Gastrocnemius medialis (tissue), 4 donors: ENCODE results near the gene ZSCAN25. TPM values are rescaled to one million over a fixed set of nuclear protein-coding genes. Genes with fewer than 3 reads are reported as not detected.
"Not testable (repeated sequence)": the region's sequence is repeated elsewhere in the genome, so short reads cannot be mapped to it uniquely, and the experiment has no call there.

Experiments
- ATAC-seq, 2 donors: fragments of 150-250 bp; one replicate each; pipeline ENCODE4 v1.9.1; 2016
- DNase-seq, 2 donors: peaks; one replicate each; pipeline ENCODE4 v3.0.0-alpha.2; 2019
- H3K27ac ChIP-seq, 4 donors: fragments of 200-600 bp; sonication (generic); 1 replicate in 1 of 4; 2 replicates in 3 of 4; pipeline ENCODE4 v1.5.1; 2016 to 2018; ENCODE audit warnings: mild to moderate bottlenecking in 2 of 4, moderate library complexity in 1 of 4
- H3K27me3 ChIP-seq, 3 donors: fragments of 200-600 bp; sonication (generic) in 2 of 3; 1 replicate in 1 of 3; 2 replicates in 2 of 3; pipeline versions ENCODE4 v1.5.1 to v1.6.0; 2016 to 2019; ENCODE audit warnings: mild to moderate bottlenecking in 1 of 3, moderate library complexity in 1 of 3
- H3K36me3 ChIP-seq, 2 donors: fragments of 200-600 bp; sonication (generic) in 1 of 2; one replicate each; pipeline ENCODE4 v1.5.1; 2017 to 2018
- H3K4me1 ChIP-seq, 2 donors: fragments of 200-600 bp; sonication (generic) in 1 of 2; one replicate each; pipeline ENCODE4 v1.5.1; 2016 to 2017; ENCODE audit warnings: mild to moderate bottlenecking in 2 of 2
- H3K4me3 ChIP-seq, 4 donors: fragments of 200-600 bp; sonication (generic) in 3 of 4; 1 replicate in 1 of 4; 2 replicates in 3 of 4; pipeline ENCODE4 v1.5.1; 2016 to 2019; ENCODE audit warnings: mild to moderate bottlenecking in 2 of 4
- H3K9me3 ChIP-seq, 3 donors: fragments of 200-600 bp; sonication (generic) in 2 of 3; 1 replicate in 1 of 3; 2 replicates in 2 of 3; pipeline ENCODE4 v1.5.1; 2016 to 2019
- POLR2A ChIP-seq, 2 donors: fragments of 450-650 bp; IDR thresholded peaks; one replicate each; pipeline ENCODE4 v1.6.1; 2017; ENCODE audit warnings: antibody characterized with exemption in 2 of 2, mild to moderate bottlenecking in 2 of 2, moderate library complexity in 2 of 2
- in situ Hi-C, 4 donors: fragments of 200-750 bp; cut with MboI; loops; one replicate each; pipeline versions ENCODE4 v1.15.0 to v1.8.0; 2017; ENCODE audit warnings: low sequenced_read_pairs in 4 of 4
- intact Hi-C: fragments of 100-400 bp; cut with DNase I; formaldehyde crosslinking; loops from one replicate; pipeline ENCODE4 v1.15.1; 2023; ENCODE audit warnings: low total_unique reads
- total RNA-seq, 4 donors: library from RNA; depleted of rRNA; stranded (reverse); fragments of >200 nt; gene quantifications; one replicate each; pipeline versions ENCODE4 v1.1.0 to v1.2.3, GENCODE V29; 2016
- TF ChIP-seq, protein P1 (sequence below), 5 experiments: fragments of 450-650 bp in 3 of 5; fragments of 200-600 bp in 2 of 5; sonication (generic) in 2 of 5; IDR thresholded peaks in 4 of 5; conservative IDR thresholded peaks in 1 of 5; 1 replicate in 4 of 5; 2 replicates in 1 of 5; pipeline ENCODE4 v1.5.1; 2016 to 2019; ENCODE audit warnings: antibody characterized with exemption in 5 of 5, mild to moderate bottlenecking in 3 of 5, moderate library complexity in 3 of 5

The ZSCAN25 gene
- 1 to 10 TPM; 6.0 to 7.9 (median 7.2) TPM for total RNA-seq

DNA sequence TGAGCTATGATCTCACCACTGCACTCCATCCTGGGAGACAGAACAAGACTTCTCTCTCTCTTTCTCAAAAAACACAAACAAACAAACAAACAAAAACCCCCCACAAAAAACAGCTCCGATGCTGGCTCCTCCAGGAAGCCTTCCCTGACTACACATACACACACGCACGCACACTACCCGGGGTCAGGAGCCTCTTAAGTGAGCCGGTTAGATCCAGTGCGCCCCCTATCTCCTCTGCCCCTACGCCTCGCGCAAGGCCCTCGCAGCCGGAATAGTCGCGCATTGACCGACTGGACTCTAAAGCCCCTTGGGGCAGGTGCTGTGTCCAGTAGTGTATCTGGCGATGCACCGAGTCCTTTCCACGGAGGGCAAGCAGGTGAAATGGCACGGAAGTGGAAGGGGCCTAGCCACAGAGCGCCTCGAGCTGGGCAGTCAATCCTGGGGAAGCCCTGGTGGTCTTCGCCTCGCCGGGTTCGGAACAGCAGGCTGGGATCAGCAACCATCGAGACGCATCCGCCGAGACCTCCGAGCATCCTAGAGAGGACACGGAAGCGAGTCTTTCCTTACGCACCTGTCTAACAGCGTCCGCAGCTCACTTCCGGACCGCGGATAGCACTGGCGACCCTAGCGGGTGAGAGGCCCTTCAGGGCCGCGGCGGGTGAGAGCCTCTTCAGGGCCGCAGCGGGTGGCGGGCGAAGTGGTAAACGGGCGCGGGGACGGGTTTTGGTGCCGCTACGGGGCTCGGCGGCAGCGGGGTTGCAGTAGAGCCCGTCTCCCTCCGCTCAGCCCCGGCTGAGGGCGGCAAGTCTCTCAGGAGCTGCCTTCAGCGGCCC lies at the start of gene ZSCAN25:
Gene ZSCAN25 (plus strand): TSS at position 588 of the 833 bp plus-strand sequence. CDS start 2,661 bp downstream, outside the sequence.
- Histone ChIP-seq H3K4me1 (peaks cover 12 to 16% of the 10 kb centered on the region in 2 donors), H3K4me3 (peak within 1 kb of the TSS; percentile 97 to 99 (median 98))
- in situ Hi-C loops, result no loop called here

DNA sequence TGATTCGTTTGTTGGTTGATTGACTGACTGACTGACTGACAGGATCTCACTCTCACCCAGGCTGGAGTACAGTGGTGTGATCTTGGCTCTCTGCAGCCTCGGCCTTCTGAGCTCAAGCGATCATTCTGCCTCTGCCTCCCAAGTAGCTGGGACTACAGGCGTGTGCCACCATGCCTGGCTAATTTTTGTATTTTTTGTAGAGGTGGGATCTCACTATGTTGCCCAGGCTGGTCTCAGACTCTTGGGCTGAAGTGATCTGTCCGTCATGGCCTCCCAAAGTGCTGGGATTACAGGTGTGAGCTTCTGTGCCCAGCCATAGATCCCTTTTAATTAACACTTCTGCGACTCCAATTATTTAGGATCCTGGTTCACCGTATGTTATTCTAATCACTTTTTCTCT lies 48.0 kb upstream of the ZSCAN25 start:
- intact Hi-C loops, H3K4me1 ChIP-seq, H3K4me3 ChIP-seq, in situ Hi-C loops, DNase-seq, ATAC-seq, H3K27ac ChIP-seq, H3K9me3 ChIP-seq, H3K27me3 ChIP-seq: not testable (repeated sequence)
- H3K36me3 ChIP-seq, result peaks cover 0 to 61% of the 10 kb centered on the region in 2 donors

More for the DNA sequence above, at the start of gene ZSCAN25:
- peak within 1 kb of the TSS; percentile 87 to 93 (median 91) for H3K27ac ChIP-seq
- H3K36me3 ChIP-seq, result peaks cover 0 to 32% of the 10 kb centered on the region in 2 donors
- intact Hi-C loops, result loop anchor here (1.0 to 2.0 kb wide), 5 partner anchors 58 to 474 kb away; partner anchors contain the start of genes TRIM4, ZKSCAN5, ZNF655 and ZNF789
- TF ChIP-seq, protein P1, sequence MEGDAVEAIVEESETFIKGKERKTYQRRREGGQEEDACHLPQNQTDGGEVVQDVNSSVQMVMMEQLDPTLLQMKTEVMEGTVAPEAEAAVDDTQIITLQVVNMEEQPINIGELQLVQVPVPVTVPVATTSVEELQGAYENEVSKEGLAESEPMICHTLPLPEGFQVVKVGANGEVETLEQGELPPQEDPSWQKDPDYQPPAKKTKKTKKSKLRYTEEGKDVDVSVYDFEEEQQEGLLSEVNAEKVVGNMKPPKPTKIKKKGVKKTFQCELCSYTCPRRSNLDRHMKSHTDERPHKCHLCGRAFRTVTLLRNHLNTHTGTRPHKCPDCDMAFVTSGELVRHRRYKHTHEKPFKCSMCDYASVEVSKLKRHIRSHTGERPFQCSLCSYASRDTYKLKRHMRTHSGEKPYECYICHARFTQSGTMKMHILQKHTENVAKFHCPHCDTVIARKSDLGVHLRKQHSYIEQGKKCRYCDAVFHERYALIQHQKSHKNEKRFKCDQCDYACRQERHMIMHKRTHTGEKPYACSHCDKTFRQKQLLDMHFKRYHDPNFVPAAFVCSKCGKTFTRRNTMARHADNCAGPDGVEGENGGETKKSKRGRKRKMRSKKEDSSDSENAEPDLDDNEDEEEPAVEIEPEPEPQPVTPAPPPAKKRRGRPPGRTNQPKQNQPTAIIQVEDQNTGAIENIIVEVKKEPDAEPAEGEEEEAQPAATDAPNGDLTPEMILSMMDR (IDR thresholded peaks at IDR 0.05 in 4 of 5, conservative IDR thresholded peaks at IDR 0.05 in 1 of 5), result peak in 2 of 5 experiments; percentile 18 to 50
- TF ChIP-seq POLR2A (IDR thresholded peaks at IDR 0.05), result peak; percentile 36 to 66
- DNase-seq (peak; percentile 78 to 85), ATAC-seq (peak; percentile 98)
- no peaks in the 10 kb centered on the region for H3K9me3 ChIP-seq
- no peaks in the 10 kb centered on the region for H3K27me3 ChIP-seq

DNA sequence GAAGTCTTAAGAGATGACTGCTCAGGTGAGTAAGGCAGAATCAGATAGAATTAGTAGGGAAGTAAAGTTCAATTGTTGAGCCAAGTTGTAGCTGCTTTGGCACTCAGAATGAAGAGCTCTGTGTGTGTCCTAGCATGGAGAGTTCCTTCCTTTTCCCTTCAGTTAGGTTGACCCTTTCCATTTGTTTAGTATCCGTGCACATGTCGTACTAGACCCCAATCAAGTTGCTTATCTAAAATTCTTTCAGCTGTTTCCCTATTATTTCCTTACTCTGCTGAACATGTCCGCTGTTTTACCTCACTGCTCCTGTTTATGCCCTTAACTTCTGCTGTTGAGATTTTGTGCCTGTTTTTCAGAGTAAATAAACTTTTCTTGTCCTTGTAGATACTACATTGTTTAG lies 45.0 kb upstream of the ZSCAN25 start:
- Histone ChIP-seq H3K9me3 (no peaks in the 10 kb centered on the region), H3K4me1 (peaks cover 2 to 3% of the 10 kb centered on the region in 2 donors), H3K27me3 (no peaks in the 10 kb centered on the region), H3K36me3 (peaks cover 0 to 34% of the 10 kb centered on the region in 2 donors), H3K27ac (no peak overlapping the region), H3K4me3 (no peak overlapping the region)
- no peak for TF ChIP-seq POLR2A (IDR thresholded peaks at IDR 0.05)
- TF ChIP-seq, protein P1 (IDR thresholded peaks at IDR 0.05 in 4 of 5, conservative IDR thresholded peaks at IDR 0.05 in 1 of 5), result no peak
- DNase-seq (no peak), ATAC-seq (no peak)
- in situ Hi-C loops (no loop called here), intact Hi-C loops (no loop called here)

DNA sequence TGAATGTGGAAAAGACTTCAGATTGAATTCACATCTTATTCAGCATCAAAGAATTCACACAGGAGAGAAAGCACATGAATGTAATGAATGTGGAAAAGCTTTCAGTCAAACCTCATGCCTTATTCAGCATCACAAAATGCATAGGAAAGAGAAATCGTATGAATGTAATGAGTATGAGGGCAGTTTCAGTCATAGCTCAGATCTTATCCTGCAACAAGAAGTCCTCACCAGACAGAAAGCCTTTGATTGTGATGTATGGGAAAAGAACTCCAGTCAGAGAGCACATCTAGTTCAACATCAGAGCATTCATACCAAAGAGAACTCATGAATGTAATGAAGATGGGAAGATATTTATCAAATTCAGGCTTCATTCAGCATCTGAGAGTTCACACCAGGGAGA lies 43.5 kb upstream of the ZSCAN25 start:
- H3K36me3 ChIP-seq, result peaks cover 0 to 34% of the 10 kb centered on the region in 2 donors
- no peak overlapping the region for H3K4me3 ChIP-seq
- TF ChIP-seq, protein P1 (IDR thresholded peaks at IDR 0.05 in 4 of 5, conservative IDR thresholded peaks at IDR 0.05 in 1 of 5), result no peak
- TF ChIP-seq POLR2A (IDR thresholded peaks at IDR 0.05), result no peak
- in situ Hi-C loops, result no loop called here
- intact Hi-C loops, result no loop called here
- peaks cover 14 to 16% of the 10 kb centered on the region in 2 donors for H3K4me1 ChIP-seq
- no peaks in the 10 kb centered on the region for H3K27me3 ChIP-seq
- H3K9me3 ChIP-seq, result no peaks in the 10 kb centered on the region
- H3K27ac ChIP-seq, result no peak overlapping the region
- DNase-seq (no peak), ATAC-seq (no peak)

DNA sequence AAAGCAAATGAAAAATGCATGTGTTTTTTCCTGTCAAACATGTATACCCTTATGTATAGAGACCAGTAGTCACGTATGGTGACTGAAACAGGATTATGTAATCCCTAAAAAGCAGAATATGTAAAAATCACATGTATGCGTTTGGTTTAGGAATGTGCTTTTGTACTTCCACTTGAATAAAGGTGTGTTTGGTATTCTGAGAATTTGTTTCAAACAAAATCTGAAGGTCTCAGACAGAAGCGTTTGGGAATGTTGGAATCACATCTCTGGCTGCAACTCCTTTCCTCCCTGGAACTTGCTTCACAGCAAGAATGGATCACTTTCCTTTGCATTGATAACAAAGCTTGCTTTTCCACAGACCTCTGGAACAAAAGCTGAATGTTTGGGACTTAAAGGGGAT lies 40.5 kb upstream of the ZSCAN25 start:
- DNase-seq (no peak), ATAC-seq (no peak)
- intact Hi-C loops (loop anchor here (1.0 kb wide), 1 partner anchor 15 kb away; no protein-coding TSS in a partner anchor), in situ Hi-C loops (no loop called here)
- peaks cover 0 to 8% of the 10 kb centered on the region in 2 donors for H3K36me3 ChIP-seq
- H3K27ac ChIP-seq, result peak overlapping the region; percentile 72 to 81 (median 78)
- H3K9me3 ChIP-seq, result no peaks in the 10 kb centered on the region
- no peaks in the 10 kb centered on the region for H3K27me3 ChIP-seq
- H3K4me3 ChIP-seq, result no peak overlapping the region
- TF ChIP-seq, protein P1 (IDR thresholded peaks at IDR 0.05 in 4 of 5, conservative IDR thresholded peaks at IDR 0.05 in 1 of 5), result no peak
- no peak for TF ChIP-seq POLR2A (IDR thresholded peaks at IDR 0.05)
- peaks cover 26 to 27% of the 10 kb centered on the region in 2 donors for H3K4me1 ChIP-seq
